CD4-positive, alpha-beta T cell treated with Interleukin-2 at 100 ng/mL for 4 hours (primary cell): ENCODE data around the gene HS6ST2.
A peak's percentile ranks its signal among the peaks of the same experiment; 100 is the strongest.

Experiments
- DNase-seq: peaks from one replicate; pipeline ENCODE4 v3.0.0-alpha.2; 2020; ENCODE audit warnings: low spot score

Gene HS6ST2

DNA sequence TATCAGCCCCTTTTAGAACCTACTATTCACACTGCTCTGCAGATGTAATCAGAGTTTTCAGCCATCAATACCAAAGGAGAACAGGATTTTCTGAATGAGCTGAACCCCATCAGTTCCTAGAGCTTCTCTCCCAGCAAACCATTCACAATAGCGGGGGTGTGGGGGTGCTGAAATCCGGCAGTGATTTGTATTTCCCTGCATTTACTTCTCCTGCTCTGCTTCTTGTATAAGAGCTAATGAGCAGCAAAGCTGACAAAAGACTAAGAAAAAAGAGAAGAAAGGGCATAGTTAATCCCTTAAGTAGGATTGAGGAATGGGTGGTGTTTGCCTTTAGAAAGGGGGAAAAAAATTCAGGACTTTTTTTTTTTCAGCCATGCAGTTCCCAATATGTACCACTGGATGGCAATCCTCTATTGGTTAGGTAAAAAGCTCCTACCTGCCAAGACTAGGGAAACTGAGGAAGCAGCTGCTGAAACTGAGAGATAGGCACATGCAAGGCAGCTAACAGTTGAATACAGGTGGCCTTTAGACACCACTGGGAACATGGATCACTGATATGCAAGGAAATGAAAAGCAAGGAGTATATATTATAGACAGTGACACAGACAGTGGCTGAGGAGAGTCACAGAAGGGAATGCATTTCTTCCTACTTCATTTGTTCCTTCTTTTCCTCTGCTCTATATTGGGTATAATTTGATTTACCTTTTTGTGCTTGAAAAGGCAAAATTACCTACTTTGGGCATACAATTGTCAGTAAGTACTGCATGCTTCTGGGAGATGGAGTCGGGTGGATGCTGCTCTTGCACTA lies 217.9 kb downstream of the HS6ST2 start:
- no peak for DNase-seq

- DNase-seq, result no peak
Observed at GRCh38 chrX:132738951-132739350, 219.5 kb downstream of the HS6ST2 start.

DNA sequence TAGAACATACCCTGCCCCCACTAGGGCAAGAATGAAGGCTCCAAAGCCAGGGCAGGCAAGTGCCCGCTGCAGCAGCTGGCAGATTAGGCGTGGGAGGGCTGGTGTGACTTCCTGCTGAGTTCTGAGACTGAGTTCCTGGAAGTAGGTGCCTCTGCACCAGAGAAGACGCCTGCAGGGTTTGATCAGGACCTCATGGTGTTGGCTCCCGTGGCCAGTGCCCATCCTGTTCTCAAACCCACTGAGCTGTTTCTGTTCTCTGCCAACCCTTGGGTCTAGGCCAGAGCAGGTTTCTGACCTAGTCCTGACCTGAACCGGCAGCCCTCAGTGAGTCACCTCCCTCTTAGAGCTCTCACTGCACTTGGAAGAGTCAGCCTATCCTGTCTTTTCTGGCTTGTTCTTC lies 220.7 kb downstream of the HS6ST2 start:
- DNase-seq, result peak; percentile 32

GRCh38 chrX:132732236-132732635 lies 226.2 kb downstream of the HS6ST2 start:
- DNase-seq, result no peak

- DNase-seq, result no peak
Observed at GRCh38 chrX:132730726-132731125, 227.7 kb downstream of the HS6ST2 start.

GRCh38 chrX:132730266-132730665 lies 228.2 kb downstream of the HS6ST2 start:
- no peak for DNase-seq

DNA sequence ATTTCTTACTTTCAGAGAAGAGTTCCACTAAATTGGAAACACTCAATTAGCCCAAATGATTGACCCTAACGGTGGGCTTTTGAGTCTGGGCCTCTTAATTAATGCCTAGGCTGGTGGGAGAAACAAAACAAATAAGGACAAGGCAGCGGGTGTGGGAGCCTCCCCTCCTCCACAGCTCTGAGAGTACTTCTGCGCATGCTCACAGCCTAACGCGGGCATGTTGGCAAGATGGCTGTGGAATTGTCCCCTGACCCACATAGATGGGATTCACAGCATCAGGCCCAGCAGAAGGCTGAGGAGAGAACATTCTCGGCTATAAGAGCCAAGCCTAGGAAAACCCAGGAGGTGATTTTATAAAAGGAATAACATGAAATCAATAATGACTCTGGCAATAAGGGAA lies 230.1 kb downstream of the HS6ST2 start:
- DNase-seq, result no peak

GRCh38 chrX:132718431-132718958 lies 239.9 kb downstream of the HS6ST2 start:
- no peak for DNase-seq

DNA sequence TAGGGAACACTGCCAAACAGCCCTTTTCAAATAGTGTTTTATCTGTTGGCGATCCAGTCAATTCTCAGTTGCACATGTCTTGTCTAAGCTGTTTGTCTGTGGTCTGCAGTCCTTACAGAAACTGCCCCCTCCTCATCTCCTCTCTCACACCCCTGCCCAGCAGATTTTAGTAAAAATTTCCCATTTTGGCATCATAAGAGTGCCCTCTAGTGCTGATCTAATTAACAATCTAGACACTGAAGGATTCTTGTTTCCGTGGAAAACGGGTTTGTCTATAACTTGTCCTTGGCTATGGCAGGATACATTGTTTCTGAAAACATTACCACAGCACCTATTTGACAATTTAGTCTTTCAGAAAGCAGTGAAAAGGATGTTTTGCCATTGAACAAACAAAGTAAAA lies 242.4 kb downstream of the HS6ST2 start:
- no peak for DNase-seq

DNA sequence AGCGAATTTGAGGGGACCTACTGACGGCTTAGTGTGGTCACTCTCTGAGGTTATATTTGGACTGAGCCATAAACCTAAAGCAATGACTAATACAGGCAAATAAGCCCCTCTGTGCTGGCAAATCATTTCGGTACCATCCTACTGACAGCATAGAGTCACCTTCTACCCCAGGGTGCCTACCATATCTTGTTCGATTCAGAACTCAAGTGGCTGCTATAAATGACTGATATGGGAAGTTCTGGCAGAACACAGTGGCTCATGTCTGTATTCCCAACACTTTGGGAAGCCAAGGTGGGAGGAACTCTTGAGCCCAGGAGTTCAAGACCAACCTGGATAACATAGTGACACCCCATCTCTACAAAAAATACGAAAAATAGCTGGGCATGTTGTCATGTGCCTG lies 243.5 kb downstream of the HS6ST2 start:
- DNase-seq, result no peak

GRCh38 chrX:132712350-132712749 lies 246.1 kb downstream of the HS6ST2 start:
- DNase-seq, result no peak

- DNase-seq, result no peak
Observed at GRCh38 chrX:132710656-132711155, 247.7 kb downstream of the HS6ST2 start.

GRCh38 chrX:132708529-132708928 lies 249.9 kb downstream of the HS6ST2 start:
- DNase-seq, result no peak

- DNase-seq, result no peak
Observed at GRCh38 chrX:132704769-132705168, 253.7 kb downstream of the HS6ST2 start.

DNA sequence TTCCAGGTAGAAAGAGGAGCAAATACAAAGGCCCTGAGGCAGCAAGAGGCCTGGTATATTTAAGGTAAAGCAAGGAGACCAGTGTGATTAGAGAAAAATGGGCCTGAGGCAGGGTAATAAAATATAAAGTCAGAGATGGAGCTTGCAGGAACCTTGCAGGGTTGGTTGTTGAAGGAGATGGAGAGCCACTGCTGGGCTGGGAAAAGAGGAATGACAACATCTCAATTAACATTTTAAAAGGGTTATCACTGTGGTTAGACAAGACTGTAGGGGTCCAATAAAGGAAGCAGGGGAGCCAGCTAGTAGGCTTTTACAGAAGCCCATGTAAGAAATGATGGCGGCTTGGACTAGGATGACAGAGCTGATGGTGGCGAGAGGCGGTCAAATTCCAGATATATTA lies 264.0 kb downstream of the HS6ST2 start:
- no peak for DNase-seq

DNA sequence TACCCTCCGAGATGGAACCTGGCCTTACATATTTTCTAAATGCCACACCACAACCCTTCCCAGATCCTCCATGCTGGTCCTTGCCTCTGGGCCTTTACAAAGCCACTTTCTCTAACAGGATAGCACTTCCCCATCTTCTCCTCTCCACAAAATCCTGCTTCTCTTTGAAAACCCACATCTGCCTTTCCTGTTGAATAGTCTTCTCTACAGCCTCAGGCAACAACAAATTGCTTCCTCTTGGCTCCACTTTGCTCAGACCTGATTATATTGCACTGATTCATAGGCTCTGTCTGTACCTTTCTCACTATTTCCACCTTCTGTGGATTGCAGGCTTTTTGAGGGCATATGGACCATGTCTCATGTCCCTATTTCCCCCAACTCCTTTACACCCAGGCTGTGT lies 265.9 kb downstream of the HS6ST2 start:
- DNase-seq, result no peak

GRCh38 chrX:132692066-132692465 lies 266.4 kb downstream of the HS6ST2 start:
- DNase-seq, result no peak

- DNase-seq, result no peak
Observed at GRCh38 chrX:132689612-132690563, 268.5 kb downstream of the HS6ST2 start.

GRCh38 chrX:132685276-132685675 lies 273.2 kb downstream of the HS6ST2 start:
- no peak for DNase-seq

DNA sequence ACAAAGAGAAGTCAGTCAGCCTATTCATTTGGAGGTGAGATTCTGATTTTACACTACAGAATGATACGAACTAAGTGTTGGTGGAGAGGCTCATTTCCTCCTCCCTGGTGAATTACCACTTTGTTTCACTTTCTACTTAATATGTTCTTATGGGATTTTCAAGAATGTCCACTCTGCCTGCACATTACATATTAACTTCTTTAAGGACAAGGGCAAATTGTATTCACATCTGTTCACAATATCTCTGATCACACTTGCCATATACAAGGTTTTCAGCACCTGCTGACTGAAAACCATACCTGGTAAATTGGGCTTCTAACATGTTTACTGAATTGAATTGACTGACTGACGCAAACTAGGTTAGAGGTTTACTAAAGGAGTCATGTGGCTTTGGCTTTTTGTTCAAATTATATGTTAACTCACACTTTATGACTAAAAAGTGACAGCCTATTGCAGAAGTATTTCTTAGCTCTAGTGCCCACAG lies 281.2 kb downstream of the HS6ST2 start:
- DNase-seq, result no peak

DNA sequence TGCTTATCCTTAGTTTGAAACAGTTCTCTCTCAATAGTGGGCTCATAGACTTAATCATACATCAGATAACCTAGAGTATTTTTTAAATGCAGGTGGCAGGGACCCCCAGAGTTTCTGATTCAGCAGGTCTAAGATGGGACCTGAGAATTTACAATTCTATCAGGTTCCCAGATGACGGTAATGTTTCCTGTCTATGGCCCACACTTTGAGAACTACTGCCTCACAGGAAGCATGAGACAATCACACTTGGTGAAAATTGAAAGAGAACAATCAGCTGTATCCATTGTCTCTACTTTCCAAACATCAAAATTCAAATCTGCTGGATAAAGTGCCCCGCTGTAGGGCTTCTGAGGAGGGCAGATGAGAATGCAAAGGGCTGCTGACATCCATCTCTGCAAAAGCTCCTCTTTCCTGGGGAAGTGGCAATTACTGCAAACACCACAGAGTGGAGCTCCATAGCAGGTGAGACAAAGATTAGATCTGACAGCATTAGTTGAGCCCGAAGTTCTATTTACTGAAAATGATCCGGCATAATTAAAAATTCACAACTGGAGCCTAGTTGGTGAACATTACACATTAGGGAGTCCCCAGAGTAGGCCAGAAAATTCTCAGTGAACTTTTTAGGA lies 281.8 kb downstream of the HS6ST2 start:
- no peak for DNase-seq

- no peak for DNase-seq
Observed at GRCh38 chrX:132676102-132676501, 282.3 kb downstream of the HS6ST2 start.
